ENCODE measurements around the gene MPC1. TPM values are rescaled to one million over a fixed set of nuclear protein-coding genes. Genes with fewer than 3 reads are reported as not detected.
A peak's percentile ranks its signal among the peaks of the same experiment; 100 is the strongest.

The MPC1 gene
- 43.4 TPM for total RNA-seq

DNA sequence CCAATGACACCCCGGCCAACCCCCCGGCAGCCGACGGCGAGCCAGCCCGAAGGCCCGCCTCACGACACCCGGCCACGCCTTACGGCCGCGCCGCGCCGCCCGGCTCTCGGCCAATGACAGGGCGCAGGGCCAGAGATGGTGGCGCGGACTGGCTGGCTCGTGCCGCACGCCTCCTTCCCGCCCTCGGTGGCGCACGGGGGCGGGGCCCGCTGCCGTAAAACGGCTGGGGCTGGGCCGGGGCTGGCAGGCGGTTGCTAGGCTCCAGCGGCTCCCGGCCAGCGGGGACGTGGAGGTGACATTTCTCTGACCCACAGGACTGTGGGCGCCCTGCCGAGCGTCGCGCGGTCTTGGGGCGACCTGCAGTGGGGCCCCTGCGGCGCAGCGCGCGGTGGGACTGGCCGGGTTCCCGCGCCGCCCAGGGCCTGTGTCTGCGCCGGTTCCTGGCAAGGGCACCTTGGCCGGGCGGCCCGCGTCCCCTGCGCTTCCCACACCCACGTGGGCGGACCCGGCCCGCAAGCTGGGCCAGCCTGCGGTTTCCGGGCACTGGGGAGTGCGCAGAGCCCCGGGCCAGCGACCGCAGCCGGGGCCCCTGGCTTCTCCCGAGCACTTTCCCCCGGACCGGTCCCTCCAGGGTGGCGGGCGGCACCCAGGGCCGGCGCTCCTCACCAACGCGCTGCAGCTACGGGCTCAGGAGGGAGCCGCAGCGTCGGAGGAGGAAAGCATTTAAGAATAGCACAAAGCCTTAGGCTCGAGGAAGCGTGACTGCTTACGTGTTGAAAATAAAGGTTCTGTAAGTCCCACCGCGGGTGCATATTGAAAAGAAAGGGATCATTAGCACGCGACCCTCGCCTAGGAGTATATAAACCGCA lies at the start of gene MPC1:
Gene MPC1 (minus strand): TSS at position 8 of the 869 bp plus-strand sequence. CDS start 64 bp downstream, outside the sequence.
- ATAC-seq = peak; percentile 99

DNA sequence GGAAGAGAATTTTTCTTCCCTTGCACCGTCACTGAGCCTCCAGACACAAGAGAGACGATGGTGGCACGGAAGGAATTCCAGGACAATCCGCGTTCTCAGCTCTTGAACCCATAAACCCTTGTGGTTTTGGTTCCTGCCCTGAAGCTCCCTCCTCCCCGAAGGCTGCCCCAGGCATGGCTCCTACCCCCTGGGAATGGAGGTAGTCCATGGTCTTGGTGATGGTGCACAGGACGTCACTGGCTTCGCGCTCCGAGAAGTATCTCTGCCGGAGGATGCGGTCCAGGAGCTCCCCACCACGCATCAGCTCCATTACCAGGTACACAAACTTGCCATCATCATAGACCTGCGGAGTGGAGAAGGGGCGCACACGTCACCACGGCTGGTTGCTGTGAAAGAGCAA lies 47.5 kb upstream of the MPC1 start:
- ATAC-seq = no peak

DNA sequence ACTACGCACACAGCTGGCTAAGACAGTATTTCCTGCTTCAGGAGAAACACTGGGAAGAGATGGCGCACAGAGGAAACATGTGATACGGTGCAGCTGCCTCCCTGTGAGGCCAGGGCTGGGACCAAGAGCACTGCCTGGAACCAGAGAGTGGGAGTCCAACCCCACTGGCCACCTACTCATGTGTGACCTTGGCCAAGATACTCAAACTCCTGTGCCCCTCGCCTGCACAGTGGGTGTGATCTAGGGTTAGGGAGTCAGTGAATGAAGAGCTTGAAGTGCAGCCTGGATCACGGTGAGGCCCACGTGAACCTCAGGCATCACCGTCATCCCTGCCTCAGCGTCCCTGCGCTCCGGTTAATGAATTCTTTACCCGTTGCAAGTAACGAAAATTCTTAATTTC lies 41.7 kb upstream of the MPC1 start:
- no peak for ATAC-seq

DNA sequence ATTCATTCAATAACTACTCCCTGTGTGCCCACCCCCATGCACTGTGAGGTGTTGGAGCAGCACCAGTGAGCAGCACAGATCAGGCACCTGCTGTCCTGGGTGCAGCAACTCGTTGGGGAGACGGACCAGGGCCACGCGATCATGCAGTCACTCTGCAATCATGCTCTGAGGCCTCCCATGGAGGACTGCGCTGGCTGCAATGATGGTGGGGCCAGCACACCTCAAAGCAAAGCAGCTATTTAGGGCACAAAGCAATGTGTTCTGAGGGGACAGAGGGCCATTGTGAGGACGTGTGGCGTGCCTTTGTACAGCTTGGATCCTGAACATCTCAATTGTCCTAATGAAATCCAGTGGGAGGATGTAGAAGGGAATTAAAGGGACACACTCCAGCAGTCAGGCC lies 41.0 kb upstream of the MPC1 start:
- no peak for ATAC-seq

DNA sequence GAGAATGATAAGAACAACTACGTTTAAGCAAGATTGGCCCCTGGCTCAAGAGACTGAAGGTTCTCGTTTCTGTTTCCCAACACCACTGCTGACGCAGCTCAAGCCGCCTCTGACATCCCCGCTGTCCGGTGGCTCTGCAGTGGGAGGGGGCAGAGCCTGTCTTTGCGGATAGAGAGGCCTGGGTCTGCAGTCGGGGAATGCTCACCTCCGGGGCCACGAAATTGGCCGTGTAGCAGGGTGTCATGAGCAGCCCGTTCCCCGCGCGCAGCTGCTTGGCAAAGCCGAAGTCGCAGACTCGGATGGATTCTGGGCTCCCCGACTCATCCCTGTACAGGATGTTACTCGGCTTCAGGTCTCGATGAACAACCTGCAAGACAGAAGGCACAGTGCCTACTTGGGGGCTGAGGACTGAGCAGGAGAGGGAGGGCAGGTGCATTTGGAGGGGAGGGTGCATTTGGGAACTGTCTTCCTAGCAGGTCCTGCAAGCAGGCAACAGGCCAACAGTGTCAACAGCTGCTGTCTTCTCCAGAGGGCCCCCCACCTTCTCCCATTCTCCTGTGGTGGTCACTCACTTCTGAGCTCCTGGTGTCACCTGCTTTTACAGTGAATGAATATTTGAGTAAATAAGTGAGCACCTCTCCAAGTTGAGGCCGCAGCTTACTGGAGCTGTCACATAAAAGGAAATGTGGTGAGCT lies 40.5 kb upstream of the MPC1 start:
- no peak for ATAC-seq

DNA sequence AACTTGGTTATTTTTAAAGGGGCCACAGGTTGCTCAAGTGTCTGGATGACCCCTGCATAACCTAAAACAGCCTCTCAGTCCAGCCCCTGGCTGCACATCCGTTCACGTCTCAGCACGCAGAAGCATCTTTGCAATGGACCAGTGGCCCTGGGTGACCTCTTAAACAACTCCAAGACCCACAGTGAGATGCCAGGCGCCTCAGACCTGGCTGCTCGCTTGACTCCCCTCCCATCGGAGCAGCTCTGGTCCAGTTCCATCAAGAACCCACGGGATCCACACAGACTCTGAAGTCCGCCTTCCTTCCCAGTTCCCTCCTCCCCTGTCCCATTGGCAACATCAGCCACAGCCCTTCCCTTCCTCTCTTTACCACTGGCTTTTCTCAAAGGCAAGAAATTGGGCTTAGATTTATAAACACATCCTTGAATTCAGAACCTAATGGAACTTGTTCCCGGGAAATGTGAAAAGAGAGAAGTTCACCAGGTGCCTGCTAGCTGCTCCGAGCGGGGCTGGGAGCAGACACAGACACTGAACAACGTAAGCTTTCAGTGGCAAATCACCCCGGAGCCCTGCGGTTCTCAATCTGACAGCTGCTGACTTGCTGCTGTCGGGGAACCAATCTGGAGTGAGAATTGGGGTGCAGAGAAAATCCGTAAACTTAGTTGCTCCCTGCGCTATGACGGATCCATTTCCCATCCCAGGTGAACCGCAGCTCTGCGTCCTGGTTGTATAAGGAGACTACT lies 39.6 kb upstream of the MPC1 start:
- no peak for ATAC-seq

DNA sequence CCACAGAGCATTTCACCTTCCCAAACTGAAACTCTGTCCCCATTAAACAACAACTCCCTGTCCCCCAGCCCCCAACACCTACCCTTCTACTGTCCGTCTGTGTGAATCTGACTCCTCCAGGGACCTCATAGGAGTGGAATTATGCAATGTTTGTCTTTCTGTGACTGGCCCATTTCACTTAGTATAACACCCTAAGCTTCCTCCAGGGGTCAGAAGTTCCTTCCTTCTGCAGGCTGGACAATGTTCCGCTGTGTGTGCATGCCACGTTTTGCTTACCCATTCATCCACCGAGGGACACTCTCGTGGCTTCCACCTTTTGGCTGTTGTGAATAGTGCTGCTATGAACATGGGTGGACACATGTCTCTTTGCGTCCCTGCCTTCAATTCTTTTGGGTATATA lies 37.6 kb upstream of the MPC1 start:
- no peak for ATAC-seq

DNA sequence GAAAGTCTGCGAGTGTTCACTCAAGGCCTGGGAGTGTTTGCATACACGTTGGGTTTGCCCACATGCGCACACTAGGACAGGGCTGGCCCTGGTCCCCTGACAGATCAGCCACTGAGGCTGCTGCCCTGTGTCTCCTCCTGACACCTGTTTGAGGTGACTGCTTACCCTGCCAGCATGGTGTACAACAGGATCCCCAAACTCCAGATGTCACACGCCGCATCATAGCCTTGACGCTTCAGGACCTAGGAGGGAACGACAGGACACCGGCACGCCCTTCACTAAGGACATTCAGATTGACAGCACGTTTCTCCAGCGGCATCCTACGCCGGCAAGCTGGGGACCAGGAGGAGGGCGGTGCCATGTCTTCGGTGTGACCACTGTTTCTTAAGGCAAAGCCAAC lies 37.0 kb upstream of the MPC1 start:
- no peak for ATAC-seq

DNA sequence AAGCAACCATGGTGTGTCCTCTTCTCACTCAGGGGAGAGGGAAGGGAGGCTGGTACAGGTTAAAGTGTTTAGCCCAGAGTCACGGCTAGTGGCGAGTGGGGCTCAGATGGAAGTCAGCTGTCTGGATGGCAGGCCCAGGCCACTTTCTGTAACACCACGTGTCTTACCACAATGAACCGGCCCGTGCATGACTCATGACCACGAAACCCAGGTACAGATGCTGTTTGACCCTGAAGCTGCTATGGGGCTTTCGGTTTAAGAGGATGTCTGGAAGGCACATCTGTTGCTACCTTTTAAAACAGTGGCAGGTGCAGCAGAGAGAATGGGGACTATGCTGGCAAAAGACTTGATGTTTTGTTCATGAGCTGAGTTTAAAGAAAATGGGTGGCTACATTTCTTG lies 36.5 kb upstream of the MPC1 start:
- no peak for ATAC-seq

DNA sequence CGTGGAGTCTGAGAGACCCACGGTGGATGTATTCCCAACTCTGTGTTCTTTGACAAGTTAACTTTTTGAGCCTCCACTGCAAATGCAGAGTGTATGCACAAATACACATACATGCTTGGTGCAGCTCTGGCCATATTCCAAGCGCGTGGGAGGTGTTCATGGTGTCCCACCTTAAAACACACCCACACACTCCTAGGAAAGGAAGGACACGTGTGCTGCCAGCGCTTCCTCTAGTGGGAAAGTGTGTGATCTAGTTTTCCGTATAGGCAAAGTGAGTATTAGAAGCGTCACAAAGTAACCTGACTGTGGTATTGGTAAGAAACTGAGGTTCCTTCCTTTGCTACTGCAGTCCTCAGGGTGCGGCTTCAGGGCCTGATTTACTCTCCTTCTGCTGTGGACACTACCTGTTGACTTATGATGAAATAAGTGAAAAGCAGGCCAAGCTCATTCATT lies 36.0 kb upstream of the MPC1 start:
- no peak for ATAC-seq

DNA sequence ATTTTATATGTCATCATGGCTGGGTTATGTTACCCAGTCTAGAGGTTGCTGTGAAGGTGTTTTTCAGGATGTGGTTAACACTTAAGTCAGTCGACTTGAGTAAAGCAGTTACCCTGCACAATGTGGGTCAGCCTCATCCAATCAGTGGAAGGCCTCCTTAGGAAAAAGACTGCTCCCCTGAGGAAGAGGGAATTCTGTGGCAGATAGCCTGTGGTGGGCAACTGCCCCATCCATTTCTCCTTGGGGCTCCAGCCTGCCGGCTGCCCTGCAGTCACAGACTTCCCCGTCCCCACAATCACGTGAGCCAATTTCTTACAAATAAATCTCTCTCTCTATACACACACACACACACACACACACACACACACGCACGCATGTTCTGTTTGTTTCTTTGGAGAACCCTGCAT lies 34.5 kb upstream of the MPC1 start:
- ATAC-seq = no peak

DNA sequence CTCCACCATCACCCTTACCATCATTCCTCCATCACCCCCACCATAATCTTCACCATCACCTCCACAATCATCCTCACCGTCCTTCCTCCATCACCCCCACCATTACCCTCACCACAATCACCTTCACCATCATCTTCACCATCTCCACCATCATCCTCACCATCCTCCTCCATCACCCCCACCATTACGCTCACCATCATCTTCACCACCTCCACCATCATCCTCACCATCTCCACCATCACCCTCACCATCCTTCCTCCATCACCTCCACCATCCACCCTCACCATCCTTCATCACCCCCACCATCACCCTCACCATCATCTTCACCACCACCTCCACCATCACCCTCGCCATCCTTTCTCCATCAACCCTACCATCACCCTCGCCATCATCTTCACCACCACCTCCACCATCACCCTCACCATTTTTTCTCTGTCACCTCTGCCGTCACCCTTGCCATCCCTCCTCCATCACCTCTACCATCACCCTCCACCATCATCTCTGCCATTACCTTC lies 33.1 kb upstream of the MPC1 start:
- peak; percentile 19 for ATAC-seq

DNA sequence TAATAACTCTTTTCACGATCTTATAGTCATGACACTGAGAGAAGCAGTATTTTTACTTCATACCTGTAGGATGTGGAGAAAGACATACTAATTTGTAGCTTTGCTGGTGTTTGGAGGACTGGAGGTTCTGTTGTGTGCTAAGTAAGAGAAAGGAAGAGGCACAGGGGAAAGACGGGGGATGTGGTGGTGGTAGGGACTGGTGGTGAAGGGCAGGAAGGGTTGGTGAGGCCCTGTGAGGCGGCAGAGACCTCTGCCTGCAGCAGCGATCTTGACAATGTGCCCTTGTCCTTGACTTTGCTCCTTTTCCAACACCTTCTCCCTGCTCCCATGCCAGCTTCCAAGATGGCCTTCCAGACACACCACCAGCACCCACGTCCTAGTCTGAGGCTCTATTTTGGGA lies 32.6 kb upstream of the MPC1 start:
- no peak for ATAC-seq

DNA sequence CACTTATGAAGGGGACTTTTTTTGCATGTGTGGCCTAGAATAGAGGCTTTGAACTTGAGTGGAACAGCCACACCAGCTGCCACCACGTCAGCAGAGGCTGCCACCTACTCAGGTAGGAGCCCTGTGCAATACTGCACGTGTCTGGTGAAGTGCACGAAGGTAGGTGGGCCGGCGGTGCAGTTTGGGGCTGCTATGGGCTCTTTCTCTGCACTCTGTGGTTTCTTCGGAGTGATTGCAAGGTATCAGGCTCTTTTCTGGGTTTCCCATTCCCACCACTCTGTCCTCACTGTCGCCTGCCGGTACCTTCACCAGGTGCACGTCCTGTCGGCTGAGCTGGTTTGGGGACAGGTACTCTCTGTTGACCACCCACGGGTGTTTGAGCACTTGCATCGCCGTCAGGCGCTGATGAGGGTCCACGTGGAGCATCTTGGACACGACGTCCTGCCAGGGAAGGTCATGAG lies 30.8 kb upstream of the MPC1 start:
- ATAC-seq = no peak

DNA sequence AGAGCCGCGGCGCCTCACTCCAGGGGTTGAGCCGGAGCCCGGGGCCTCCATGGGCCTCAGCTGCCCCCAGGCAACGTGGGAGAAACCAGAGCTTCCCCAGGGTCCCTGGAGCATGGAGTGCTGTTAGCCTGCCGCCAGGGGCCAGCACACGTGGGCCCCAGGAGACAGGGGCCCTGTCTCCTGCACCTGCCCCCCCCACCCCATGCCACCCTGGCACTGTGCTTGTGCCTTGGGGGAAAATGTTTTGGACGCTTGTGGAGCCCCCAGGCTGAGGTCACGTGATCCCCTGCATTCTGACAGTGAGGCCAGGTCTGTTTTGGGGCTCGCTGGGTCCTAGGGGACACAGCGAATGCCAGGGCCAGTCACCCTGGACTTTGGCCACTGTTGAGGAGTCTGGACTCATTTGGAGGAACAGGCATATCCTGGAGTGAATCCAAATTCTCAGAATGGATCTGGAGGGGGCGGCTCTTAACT lies 30.2 kb upstream of the MPC1 start:
- ATAC-seq = no peak

DNA sequence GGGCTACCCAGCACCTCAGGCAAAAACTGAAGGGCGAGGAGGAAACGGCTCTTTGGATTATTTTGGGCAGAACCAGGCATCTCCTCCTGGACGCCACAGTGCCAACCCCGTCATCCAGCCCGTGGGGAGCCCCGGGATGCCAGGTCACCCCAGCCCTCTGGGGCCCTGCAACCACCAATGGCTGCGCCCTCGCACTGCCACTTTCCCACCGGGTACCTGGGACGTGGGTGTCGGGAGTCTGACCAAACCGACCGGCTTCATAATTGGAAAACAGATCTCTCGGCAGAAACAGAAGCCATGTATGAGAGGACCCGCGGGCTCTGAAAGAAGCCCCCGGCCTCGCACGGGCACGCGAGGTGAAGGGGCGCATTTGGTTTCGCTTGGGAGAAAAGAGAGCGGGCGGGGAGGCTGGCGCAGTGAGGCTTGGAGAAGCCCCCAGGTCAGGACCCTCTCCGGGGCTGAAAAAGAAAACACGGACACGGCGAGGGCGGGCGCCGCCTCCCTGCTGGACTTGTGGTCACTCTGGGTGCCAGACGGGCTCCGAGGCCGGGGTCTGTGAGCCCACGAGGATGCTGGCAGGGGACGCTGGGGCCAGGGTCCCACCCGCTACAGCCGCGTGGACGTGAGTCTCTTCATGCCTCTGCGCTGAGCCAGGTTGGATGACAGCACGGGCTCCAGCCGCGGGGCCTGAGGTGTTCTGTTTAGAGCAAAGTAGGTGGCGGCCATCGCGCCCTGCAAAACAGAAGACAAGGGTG lies 29.6 kb upstream of the MPC1 start:
- ATAC-seq = no peak

DNA sequence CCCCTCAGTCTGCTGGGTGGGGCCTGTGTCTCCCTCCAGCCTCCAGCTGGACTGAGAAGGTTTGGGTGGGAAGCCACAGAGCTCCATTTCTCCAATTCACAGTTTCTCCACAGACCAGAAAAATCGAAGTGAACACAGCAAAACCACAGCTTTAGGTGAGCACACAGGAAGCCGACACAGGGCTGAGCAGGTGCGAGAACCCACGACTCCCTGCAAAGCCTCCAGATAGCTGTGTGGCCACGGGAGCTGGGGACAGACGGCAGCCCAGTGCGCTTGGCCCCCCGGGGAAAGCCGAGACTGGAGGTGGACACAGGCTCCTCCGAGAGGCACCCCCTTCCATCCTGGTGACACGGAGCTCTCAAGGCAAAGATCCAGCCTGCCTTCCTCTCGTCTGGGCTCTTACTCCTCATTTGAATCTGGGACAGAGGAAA lies 29.0 kb upstream of the MPC1 start:
- no peak for ATAC-seq

DNA sequence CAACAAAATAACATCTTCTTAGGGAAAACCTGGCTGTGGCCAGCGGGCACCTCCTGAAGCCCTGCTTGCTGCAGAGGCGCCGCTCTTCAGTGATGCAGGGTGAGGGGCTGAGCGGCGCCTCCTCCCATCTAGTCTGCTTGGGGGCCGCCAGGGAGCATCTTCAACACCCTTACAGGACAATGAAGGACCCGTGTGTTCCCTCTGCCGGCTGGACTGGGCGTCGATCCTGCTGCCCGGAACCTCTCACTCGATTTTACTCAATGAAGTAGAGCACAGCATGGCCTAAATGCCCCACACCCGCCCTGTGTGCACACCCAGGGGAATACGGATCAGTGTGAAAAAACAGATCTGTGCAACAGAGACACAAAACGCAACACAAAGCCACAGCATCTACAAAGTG lies 28.5 kb upstream of the MPC1 start:
- ATAC-seq = no peak

DNA sequence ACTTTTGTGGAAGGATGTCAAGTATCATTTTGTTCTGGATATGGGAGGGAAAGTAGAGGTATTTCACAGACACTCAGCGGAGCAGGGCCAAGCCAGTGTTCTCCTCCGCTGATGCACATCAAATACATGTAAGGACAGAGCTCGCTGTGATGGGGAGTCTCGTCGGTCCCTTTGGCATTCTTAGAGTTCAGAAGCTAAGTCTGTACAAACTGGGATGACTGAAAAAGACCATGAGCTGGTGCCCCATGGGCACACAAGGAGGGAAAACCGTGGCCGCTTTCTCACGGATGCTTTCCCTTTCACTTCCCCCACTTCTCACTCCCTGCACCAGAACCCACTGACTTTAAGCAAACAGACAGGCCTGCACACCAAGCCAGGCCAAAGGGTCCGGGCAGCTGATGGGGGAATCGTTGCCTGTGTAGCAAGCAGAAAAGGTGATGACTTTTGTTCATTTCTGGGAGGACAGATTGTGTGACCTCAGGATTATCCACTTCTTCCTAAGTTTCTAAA lies 27.7 kb upstream of the MPC1 start:
- no peak for ATAC-seq

DNA sequence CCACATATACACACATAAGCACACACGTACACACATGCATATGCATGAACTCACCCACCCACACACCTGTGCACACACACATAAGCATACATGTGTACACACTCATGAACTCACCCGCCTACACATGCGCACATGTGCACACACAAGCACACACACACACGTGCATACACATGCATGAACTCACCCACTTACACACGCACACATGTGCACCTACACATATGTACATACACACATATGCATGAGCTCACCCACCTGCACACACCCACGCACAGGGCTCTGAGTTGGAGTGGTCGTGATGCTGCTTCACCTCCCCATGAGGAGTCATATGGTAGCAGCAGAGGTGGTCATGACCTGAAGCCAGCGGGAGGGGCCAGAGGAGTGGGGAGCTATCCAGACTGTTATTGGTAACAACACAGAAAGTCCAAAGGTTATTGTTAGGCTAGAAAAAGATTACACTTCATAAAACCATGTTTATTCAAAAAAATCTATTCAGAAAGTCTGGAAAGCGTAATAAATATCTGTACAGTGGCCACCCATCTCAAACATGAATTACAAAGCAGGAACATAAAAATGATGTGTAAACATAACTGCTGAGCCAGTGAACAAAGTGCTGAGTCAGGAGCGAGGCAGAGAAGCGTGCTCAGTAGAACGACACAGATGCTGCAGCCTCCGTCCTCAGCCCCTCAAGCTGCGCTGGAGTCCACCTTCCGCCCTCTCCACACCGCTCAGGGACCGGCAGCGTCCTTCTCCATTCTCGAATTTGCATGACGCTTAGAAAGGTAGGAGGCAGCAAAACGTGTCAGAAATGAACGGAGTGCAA lies 26.4 kb upstream of the MPC1 start:
- ATAC-seq = no peak

DNA sequence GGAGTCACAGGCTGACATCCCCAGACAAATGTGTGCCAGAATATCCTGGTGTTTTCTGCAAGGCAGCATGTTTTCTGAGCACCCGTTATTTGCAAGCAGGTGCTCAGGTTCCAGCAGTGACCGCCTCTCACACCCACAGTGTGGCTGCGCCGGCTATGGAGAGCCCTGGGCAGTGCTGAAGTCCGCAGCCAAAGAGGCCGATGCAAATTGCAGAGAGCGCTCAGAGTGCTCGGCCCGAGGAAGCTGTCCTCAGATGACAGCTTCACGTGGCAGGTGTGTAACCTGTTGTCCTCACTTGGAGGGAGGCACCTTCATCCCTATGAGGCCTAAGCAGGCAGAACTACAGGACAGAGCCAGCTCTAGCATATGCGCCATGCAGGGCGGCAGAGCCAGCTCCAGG lies 23.5 kb upstream of the MPC1 start:
- no peak for ATAC-seq

All from esophagus mucosa (tissue), 1 donor.